Measurements from ENCODE around the gene CARMIL3. TPM values are rescaled to one million over a fixed set of nuclear protein-coding genes. Genes with fewer than 3 reads are reported as not detected.
"Not testable (repeated sequence)": the region's sequence is repeated elsewhere in the genome, so short reads cannot be mapped to it uniquely, and the experiment has no call there.

CARMIL3 gene
- 0.61 TPM for total RNA-seq
- long read RNA-seq = 0 reads

- DNase-seq (ENCODE audit: low spot score) = peak; percentile 91
These were observed at the start of gene CARMIL3 for GRCh38 chr14:24051789-24052655. Gene CARMIL3 (plus strand): TSS chr14:24052009. CDS start chr14:24052154, 145 bp downstream.

GRCh38 chr14:24006471-24006816 lies 45.4 kb upstream of the CARMIL3 start:
- DNase-seq (ENCODE audit: low spot score) = not testable (repeated sequence)

- DNase-seq (ENCODE audit: low spot score) = not testable (repeated sequence)
These were observed 44.8 kb upstream of the CARMIL3 start for GRCh38 chr14:24006817-24007652.

GRCh38 chr14:24011051-24011450 lies 40.8 kb upstream of the CARMIL3 start:
- no peak for DNase-seq (ENCODE audit: low spot score)

- DNase-seq (ENCODE audit: low spot score) = not testable (repeated sequence)
These were observed 39.0 kb upstream of the CARMIL3 start for GRCh38 chr14:24012726-24013273.

- DNase-seq (ENCODE audit: low spot score) = no peak
These were observed 37.9 kb upstream of the CARMIL3 start for GRCh38 chr14:24013654-24014514.

- not testable (repeated sequence) for DNase-seq (ENCODE audit: low spot score)
These were observed 36.1 kb upstream of the CARMIL3 start for GRCh38 chr14:24015745-24016144.

- not testable (repeated sequence) for DNase-seq (ENCODE audit: low spot score)
These were observed 32.8 kb upstream of the CARMIL3 start for GRCh38 chr14:24018978-24019377.

- not testable (repeated sequence) for DNase-seq (ENCODE audit: low spot score)
These were observed 31.9 kb upstream of the CARMIL3 start for GRCh38 chr14:24019944-24020343.

GRCh38 chr14:24020520-24020919 lies 31.3 kb upstream of the CARMIL3 start:
- DNase-seq (ENCODE audit: low spot score) = not testable (repeated sequence)

GRCh38 chr14:24024939-24025418 lies 26.8 kb upstream of the CARMIL3 start:
- DNase-seq (ENCODE audit: low spot score) = not testable (repeated sequence)

GRCh38 chr14:24029687-24030086 lies 22.1 kb upstream of the CARMIL3 start:
- not testable (repeated sequence) for DNase-seq (ENCODE audit: low spot score)

GRCh38 chr14:24031331-24031730 lies 20.5 kb upstream of the CARMIL3 start:
- not testable (repeated sequence) for DNase-seq (ENCODE audit: low spot score)

GRCh38 chr14:24032727-24033418 lies 18.9 kb upstream of the CARMIL3 start:
- no peak for DNase-seq (ENCODE audit: low spot score)

- DNase-seq (ENCODE audit: low spot score) = not testable (repeated sequence)
These were observed 16.0 kb upstream of the CARMIL3 start for GRCh38 chr14:24035769-24036168.

GRCh38 chr14:24036169-24036962 lies 15.4 kb upstream of the CARMIL3 start:
- DNase-seq (ENCODE audit: low spot score) = no peak

GRCh38 chr14:24036963-24037657 lies 14.7 kb upstream of the CARMIL3 start:
- not testable (repeated sequence) for DNase-seq (ENCODE audit: low spot score)

GRCh38 chr14:24037658-24038037 lies 14.2 kb upstream of the CARMIL3 start:
- DNase-seq (ENCODE audit: low spot score) = no peak

Data from mesenteric fat pad (tissue), 1 donor.